Right renal pelvis (tissue), 4 donors: ENCODE results near the gene LRFN4. TPM values are rescaled to one million over a fixed set of nuclear protein-coding genes. Genes with fewer than 3 reads are reported as not detected.
"Not testable (repeated sequence)": the region's sequence is repeated elsewhere in the genome, so short reads cannot be mapped to it uniquely, and the experiment has no call there.

Experiments used
- DNase-seq, 4 donors: peaks; one replicate each; pipeline ENCODE4 v3.0.0-alpha.2; 2013; ENCODE audit warnings: low read depth in 4 of 4, low spot score in 3 of 4, missing footprints in 1 of 4
- polyA plus RNA-seq, 4 donors: library from polyadenylated mRNA; unstranded; fragments of 120-200 nt; gene quantifications; one replicate each; pipeline ENCODE4 v1.2.1, GENCODE V29; 2013; ENCODE audit not compliant: insufficient read length in 4 of 4

Gene LRFN4
- polyA plus RNA-seq = 10 to 100 TPM; 12.7 to 28.6 (median 16.7) TPM

DNA sequence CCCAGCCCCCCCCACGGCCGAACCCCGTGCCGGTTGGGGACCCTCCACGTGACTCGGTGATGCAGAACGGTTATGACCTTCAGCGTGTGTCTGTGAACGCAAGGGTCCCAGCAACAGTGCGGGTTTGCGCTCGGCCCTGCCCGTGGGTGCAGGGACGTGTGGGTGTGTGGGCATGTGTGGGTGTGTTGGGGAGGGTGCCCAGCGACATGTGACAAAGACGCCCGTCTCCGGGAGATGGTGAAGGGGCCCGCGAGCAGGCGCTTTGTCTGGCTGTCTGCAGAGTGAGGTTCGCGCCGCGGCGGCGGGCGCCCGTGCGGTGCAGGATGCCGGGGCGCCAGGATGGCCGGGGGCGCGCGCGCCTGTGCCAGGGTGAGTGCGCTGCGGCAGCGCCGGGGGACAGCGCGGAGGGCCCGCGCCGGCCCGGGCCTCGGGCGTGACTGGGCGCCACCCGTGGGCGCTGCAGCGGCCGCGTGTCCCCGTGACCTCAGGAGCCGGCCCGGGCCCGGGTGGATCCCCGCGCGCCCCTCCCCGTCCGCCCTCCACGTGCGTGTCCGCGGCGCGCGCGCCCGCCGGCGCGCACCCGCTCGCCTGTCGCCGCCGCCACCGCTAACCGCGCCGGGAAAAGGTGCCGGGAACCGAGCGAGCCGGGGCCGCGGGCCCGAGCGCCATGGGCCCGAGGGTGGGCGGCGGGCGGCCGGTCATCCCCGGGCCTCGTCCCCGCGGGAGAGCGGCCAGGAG is at the start of gene LRFN4:
TSS of gene LRFN4 (plus strand) at position 569 of the 738 bp plus-strand sequence. CDS start 681 bp downstream, outside the sequence.
- DNase-seq = peak in 1 of 4 donors; percentile 58

GRCh38 chr11:66809592-66809991 is 47.3 kb upstream of the LRFN4 start:
- DNase-seq = no peak

GRCh38 chr11:66810576-66811185 is 46.2 kb upstream of the LRFN4 start:
- DNase-seq = no peak

GRCh38 chr11:66814678-66815077 is 42.2 kb upstream of the LRFN4 start:
- DNase-seq = no peak

DNA sequence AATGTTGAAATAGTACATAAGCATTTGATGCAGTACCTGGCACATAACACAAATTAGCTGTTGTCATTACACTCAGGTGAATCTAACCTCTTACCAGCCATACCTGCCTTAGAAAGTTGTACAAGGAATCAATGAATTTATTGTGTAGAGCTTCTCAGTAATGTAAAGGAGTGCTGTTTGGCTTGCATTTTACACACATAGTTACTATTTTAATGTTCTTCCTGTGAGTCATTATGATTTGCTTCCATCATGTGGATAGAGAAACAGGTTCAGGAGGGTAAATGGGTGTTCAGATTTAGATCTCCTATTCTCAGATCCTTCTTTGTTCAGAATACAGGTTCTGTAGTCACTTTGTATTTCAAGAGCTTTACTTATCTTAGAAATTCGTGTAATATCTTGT is 41.2 kb upstream of the LRFN4 start:
- DNase-seq = no peak

GRCh38 chr11:66818231-66818955 is 38.5 kb upstream of the LRFN4 start:
- DNase-seq = no peak

DNA sequence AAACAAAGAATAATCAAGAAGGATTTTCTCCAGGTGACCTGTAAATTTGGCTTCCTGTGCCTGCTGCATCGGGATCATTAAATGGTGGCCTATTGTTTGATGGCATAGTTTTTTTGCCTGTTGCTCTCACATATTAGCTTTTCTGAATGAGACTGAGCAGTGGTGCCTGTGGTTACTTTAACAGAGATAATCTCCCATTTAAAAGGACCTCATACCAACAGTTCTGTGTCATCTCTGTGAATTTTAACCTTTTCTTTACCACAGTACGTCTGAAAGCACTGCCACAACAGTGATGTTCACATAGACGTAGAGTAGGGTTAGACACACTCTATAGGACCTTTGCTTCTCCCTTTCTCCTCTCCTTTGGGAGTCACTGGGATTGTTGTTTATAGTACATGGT is 36.5 kb upstream of the LRFN4 start:
- no peak for DNase-seq

DNA sequence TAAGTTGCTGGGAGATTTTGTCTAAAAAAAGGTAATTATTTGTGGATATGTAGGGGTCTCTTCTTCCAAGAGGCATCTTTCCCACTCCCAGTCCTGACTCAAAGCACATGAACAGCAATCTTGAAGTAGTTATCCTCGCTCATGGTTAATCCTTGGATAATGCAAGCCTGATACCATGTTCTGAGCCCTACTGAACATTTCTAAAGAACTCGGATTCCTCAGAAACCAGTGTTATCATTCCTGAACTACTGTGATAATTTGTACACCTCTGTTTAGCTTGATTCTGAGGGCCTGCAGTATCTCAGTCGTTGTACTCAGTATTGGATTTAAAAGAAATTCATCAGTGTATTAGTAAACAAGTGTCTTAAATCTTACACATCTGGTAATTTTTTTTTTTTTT is 36.0 kb upstream of the LRFN4 start:
- DNase-seq = no peak

DNA sequence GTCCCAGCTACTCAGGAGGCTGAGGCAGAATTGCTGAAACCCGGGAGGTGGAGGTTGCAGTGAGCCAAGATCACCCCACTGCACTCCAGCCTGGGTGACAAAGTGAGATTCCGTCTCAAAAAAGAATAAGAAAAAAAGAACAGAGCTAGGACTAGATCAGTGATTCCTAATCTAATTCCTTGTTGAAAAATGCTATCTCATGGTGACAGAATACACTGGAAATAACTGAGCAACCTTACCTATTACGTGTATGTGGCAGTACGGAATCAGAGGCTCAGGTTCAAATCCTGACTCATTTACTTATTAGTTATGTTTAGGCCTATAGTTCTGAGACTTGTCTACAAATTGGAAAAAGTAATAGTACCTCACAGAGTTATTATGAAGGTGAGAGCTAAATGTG is 33.2 kb upstream of the LRFN4 start:
- DNase-seq = no peak

GRCh38 chr11:66824573-66824972 is 32.3 kb upstream of the LRFN4 start:
- DNase-seq = not testable (repeated sequence)

- DNase-seq = no peak
These were observed 22.4 kb upstream of the LRFN4 start for GRCh38 chr11:66834539-66834845.

DNA sequence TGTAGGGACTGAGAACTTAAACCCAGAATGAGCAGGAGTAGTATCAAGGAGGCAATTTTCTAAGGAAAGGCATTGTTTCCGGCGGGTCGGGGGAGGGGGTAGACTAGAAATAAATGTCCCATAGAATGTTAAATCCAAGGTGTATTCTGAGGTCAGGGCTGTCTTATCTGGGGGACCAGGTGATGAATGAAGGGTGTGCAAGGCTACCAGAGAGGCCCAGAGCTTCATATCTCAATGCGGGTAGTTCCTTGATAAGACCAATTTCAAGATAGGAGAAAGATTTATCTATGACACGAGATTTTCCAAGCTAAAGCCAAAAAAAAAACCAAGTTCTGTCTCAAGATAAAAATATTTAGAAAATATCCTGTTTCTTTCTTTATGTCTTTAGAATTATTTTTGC is 21.9 kb upstream of the LRFN4 start:
- no peak for DNase-seq

DNA sequence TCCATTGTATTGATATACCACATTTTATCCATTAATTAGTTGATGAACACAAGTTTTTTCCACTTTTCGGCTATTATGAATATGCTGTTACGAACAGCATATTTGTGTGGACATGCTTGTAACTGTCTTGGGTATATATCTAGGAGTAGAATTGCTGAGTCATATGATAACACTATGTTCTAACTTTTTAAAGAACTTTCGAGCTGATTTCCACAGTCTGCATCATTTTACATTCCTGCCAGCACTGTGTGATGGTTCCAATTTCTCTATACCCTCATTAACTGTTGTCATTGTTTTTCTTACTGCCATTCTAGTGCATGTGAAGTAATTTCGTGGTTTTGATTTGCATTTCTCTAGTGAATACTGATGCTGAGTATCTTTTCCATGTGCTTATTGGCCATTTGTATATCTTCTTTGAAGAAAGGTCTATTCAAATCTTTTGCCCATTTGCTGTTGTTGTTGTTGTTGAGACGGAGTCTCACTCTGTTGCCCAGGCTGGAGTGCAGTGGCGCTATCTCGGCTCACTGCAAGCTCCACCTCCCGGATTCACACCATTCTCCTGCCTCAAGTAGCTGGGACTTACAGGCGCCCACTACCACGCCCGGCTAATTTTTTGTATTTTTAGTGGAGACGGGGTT is 21.0 kb upstream of the LRFN4 start:
- DNase-seq = no peak

DNA sequence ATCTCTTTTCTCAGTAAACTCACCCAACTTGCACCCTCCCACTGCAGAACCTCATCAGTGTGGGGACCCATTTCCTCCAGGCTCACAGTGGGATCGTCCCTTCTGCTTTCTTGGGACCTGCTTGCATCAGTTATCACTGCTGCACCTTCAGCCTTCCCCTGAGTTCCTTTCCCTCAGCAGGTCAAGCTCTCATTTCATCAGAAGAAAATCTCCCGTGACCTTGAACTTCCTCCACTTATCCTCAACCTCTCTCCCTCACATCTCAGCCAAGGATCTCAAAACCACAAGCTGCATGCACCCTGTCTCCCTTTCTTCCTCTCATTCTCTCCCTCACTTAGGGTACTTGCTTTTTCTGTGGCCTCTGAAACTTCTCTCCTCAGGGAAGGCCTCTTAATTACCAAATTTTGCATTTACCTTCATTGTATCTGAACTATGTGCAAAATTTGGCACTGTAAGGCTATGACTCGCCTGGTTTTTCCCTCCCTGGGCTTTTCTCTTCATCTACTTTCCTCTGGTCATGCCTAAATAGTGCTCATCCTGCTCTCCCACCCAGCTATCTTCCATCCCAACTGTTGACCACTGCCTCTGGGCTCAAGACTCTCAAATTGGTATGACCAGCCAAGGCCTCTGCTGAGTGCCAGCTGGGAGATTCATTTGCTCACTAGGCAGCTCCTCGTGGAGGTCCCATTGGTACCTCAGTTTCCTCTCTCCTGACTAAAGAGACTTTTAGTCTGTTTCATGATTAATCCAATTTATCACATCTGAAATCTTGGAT is 16.4 kb upstream of the LRFN4 start:
- no peak for DNase-seq

- DNase-seq = no peak
These were observed 15.0 kb upstream of the LRFN4 start for GRCh38 chr11:66841861-66842260.

GRCh38 chr11:66842501-66842895 is 14.4 kb upstream of the LRFN4 start:
- no peak for DNase-seq

GRCh38 chr11:66842896-66843775 is 13.7 kb upstream of the LRFN4 start, which contains the start of gene RCE1:
TSS of gene RCE1 (plus strand) at chr11:66843441. CDS start at chr11:66843456, 15 bp downstream.
- peak; percentile 77 to 84 (median 82) for DNase-seq

DNA sequence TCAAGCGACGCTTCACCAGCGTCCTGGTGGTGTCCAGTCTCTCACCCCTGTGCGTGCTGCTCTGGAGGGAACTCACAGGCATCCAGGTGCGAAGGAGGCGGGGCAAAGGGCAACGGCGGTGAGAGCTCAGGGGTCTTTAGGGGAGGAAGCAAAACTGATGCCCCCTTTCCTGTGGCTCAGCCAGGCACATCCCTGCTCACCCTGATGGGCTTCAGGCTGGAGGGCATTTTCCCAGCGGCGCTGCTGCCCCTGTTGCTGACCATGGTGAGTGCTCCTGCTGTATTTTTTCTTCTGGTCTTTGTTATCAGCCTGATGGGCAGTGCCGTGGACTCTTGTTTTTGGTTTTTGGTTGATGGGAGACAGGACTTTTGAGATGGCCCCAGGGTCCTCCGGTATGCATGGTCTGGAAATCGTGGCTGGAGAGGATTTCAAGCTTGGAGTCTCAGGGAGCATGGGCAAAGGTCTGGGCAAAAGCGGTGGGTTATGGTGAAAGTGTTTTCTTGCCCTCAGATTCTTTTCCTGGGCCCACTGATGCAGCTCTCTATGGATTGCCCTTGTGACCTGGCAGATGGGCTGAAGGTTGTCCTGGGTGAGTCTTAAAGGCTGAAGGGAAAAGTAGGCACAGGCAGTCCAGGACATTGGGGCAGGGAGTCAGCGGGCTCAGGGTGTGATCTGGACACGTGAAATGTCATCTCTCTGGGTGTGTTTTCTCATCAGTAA is 12.9 kb upstream of the LRFN4 start:
- no peak for DNase-seq
